Neural progenitor cell (in vitro differentiated cells): ENCODE data around the gene ATP2A3. TPM values are rescaled to one million over a fixed set of nuclear protein-coding genes. Genes with fewer than 3 reads are reported as not detected.

ENCODE experiments used
- DNase-seq: peaks from one replicate; pipeline ENCODE4 v3.0.0-alpha.2; 2016; ENCODE audit warnings: low spot score
- H2AFZ ChIP-seq: fragments of 200-600 bp; sonication (generic); replicated peaks from 2 replicates; pipeline ENCODE4 v1.6.1; 2016; ENCODE audit warnings: antibody characterized with exemption
- H3F3A ChIP-seq: fragments of 200-600 bp; sonication (generic); 2 replicates; pipeline ENCODE4 v1.6.1; 2016; ENCODE audit warnings: antibody characterized with exemption, low read depth
- H3K27ac ChIP-seq: fragments of 200-600 bp; sonication (generic); 2 replicates; pipeline ENCODE4 v1.5.1; 2016; ENCODE audit warnings: mild to moderate bottlenecking
- H3K27me3 ChIP-seq: fragments of 200-600 bp; sonication (generic); 2 replicates; pipeline ENCODE4 v1.6.1; 2016; ENCODE audit warnings: mild to moderate bottlenecking, moderate library complexity
- H3K36me3 ChIP-seq: fragments of 200-600 bp; sonication (generic); 2 replicates; pipeline ENCODE4 v1.5.1; 2016
- H3K4me1 ChIP-seq: fragments of 200-600 bp; sonication (generic); 2 replicates; pipeline ENCODE4 v1.6.1; 2016; ENCODE audit warnings: mixed run types
- H3K4me2 ChIP-seq: fragments of 200-600 bp; sonication (generic); 2 replicates; pipeline ENCODE4 v1.6.1; 2016
- H3K4me3 ChIP-seq: fragments of 200-600 bp; sonication (generic); 2 replicates; pipeline ENCODE4 v1.5.1; 2016
- H3K79me2 ChIP-seq: fragments of 200-600 bp; sonication (generic); 2 replicates; pipeline ENCODE4 v1.6.1; 2016; ENCODE audit warnings: low read depth
- H3K9ac ChIP-seq: fragments of 200-600 bp; sonication (generic); 2 replicates; pipeline ENCODE4 v1.6.1; 2016
- H3K9me3 ChIP-seq: fragments of 200-600 bp; sonication (generic); 2 replicates; pipeline ENCODE4 v1.5.1; 2016; ENCODE audit warnings: low read depth
- H4K20me1 ChIP-seq: fragments of 200-600 bp; sonication (generic); 2 replicates; pipeline ENCODE4 v1.6.1; 2016; ENCODE audit warnings: low read depth
- H3K27ac Mint-ChIP-seq: 3 replicates; pipeline ENCODE4 v1.8.0; 2021; ENCODE audit warnings: mixed read lengths
- H3K27me3 Mint-ChIP-seq: 2 replicates; pipeline ENCODE4 v1.8.0; 2022; ENCODE audit warnings: low read depth, mild to moderate bottlenecking, inconsistent platforms, moderate library complexity, mixed read lengths; ENCODE audit not compliant: insufficient read depth
- H3K36me3 Mint-ChIP-seq: 3 replicates; pipeline ENCODE4 v1.8.0; 2021; ENCODE audit warnings: mixed read lengths
- H3K4me1 Mint-ChIP-seq: 3 replicates; pipeline ENCODE4 v1.8.0; 2021; ENCODE audit warnings: mixed read lengths
- H3K4me3 Mint-ChIP-seq: 3 replicates; pipeline ENCODE4 v1.8.0; 2021; ENCODE audit warnings: mild to moderate bottlenecking, moderate library complexity, mixed read lengths
- H3K9me3 Mint-ChIP-seq: 3 replicates; pipeline ENCODE4 v1.8.0; 2020; ENCODE audit warnings: mixed read lengths
- EZH2 ChIP-seq: fragments of 200-600 bp; sonication (generic); IDR thresholded peaks from 2 replicates; pipeline ENCODE4 v1.6.1; 2017; ENCODE audit warnings: antibody characterized with exemption, mild to moderate bottlenecking, moderate library complexity
- EZH2phosphoT487 ChIP-seq: fragments of 200-600 bp; sonication (generic); IDR thresholded peaks from 2 replicates; pipeline ENCODE4 v1.6.1; 2017; ENCODE audit warnings: antibody characterized with exemption
- total RNA-seq: library from RNA; depleted of rRNA; stranded (reverse); fragments of >200 nt; gene quantifications from 2 replicates; pipeline ENCODE4 v1.2.3, GENCODE V29; 2015; ENCODE audit warnings: low replicate concordance
- TF ChIP-seq, protein P1 (sequence below): fragments of 200-600 bp; sonication (generic); IDR thresholded peaks from 2 replicates; pipeline ENCODE4 v1.5.1; 2017; ENCODE audit warnings: antibody characterized with exemption, mild to moderate bottlenecking

The ATP2A3 gene
- total RNA-seq, 1 donor from 2014 or later, result 0.65 TPM

DNA sequence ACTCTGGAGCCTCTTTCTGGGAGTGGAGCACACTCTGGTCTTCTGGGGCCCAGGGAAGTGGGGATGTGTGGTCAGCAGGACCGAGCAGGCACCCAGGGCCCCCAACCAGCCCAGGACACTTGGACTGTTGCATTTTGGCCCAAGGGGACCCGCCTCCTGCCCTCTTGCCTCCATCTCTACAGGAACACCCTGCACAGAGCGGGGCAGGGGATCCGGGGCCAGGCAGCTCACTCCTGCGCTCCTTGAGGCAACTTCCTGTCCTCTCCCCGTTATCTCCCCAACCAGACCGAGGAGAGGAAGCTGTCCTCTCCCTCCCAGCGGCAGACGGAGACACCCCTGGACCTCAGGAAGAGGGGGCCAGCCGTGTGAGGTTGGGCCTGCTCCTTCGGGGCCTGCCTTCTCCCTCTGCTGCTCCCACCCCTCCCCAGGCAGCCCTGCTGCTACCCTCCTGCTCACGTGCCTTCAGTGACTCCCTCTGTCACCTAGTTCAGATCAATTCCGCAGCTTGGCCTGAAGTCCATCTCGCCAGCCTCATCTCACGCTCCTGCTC lies 10.0 kb upstream of the ATP2A3 start:
- Histone ChIP-seq H4K20me1 (no peaks in the 10 kb centered on the region), H3K27me3 (no peaks in the 10 kb centered on the region), H3K4me1 (no peaks in the 10 kb centered on the region), H3K9me3 (no peaks in the 10 kb centered on the region), H2AFZ (no peak overlapping the region), H3K79me2 (no peaks in the 10 kb centered on the region), H3K36me3 (no peaks in the 10 kb centered on the region), H3K4me2 (no peak overlapping the region), H3K27ac (no peak overlapping the region), H3K4me3 (no peak overlapping the region), H3F3A (no peaks in the 10 kb centered on the region), H3K9ac (no peak overlapping the region)
- no peak for DNase-seq
- Mint-ChIP-seq H3K27ac (no peak overlapping the region), H3K4me3 (no peak overlapping the region), H3K4me1 (peaks cover 12% of the 10 kb centered on the region), H3K27me3 (peaks cover 8% of the 10 kb centered on the region), H3K9me3 (peaks cover 8% of the 10 kb centered on the region), H3K36me3 (no peaks in the 10 kb centered on the region)
- TF ChIP-seq, protein P1, sequence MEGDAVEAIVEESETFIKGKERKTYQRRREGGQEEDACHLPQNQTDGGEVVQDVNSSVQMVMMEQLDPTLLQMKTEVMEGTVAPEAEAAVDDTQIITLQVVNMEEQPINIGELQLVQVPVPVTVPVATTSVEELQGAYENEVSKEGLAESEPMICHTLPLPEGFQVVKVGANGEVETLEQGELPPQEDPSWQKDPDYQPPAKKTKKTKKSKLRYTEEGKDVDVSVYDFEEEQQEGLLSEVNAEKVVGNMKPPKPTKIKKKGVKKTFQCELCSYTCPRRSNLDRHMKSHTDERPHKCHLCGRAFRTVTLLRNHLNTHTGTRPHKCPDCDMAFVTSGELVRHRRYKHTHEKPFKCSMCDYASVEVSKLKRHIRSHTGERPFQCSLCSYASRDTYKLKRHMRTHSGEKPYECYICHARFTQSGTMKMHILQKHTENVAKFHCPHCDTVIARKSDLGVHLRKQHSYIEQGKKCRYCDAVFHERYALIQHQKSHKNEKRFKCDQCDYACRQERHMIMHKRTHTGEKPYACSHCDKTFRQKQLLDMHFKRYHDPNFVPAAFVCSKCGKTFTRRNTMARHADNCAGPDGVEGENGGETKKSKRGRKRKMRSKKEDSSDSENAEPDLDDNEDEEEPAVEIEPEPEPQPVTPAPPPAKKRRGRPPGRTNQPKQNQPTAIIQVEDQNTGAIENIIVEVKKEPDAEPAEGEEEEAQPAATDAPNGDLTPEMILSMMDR, result no peak
- TF ChIP-seq EZH2 (no peak), EZH2phosphoT487 (no peak)

DNA sequence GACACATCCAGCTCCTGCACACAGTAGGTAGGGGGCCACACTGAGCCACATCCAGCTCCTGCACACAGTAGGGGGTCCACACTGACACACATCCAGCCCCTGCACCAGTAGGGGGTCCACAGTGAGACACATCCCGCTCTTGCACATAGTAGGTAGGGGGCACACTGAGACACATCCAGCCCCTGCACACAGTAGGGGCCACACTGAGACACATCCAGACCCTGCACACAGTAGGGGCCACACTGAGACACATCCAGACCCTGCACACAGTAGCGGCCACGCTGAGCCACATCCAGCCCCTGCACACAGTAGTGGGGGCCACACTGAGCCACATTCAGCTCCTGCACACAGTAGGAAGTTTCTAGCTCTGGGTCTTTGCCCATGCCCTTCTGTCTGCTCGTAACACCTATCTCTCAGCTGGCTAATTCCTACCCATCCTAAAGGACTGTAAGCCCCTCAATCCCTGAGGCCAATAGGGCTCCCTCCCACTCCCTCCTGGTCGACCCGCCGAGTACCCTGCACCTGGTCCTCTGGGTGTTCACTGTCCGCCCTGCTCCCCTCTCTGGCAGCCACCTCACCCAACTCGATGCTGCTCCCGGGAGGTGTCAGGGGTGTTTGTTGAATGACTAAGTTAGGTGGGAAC lies 9.4 kb upstream of the ATP2A3 start:
- no peaks in the 10 kb centered on the region for H3K9me3 ChIP-seq
- H3K4me3 Mint-ChIP-seq, result no peak overlapping the region
- no peak overlapping the region for H3K27ac Mint-ChIP-seq
- no peak overlapping the region for H2AFZ ChIP-seq
- H3K27me3 Mint-ChIP-seq, result peaks cover 8% of the 10 kb centered on the region
- no peaks in the 10 kb centered on the region for H3K79me2 ChIP-seq
- H3K27me3 ChIP-seq, result no peaks in the 10 kb centered on the region
- H3K27ac ChIP-seq, result no peak overlapping the region
- DNase-seq, result no peak
- TF ChIP-seq EZH2phosphoT487, result no peak
- no peak for TF ChIP-seq EZH2
- TF ChIP-seq, protein P1, result no peak
- peaks cover 12% of the 10 kb centered on the region for H3K4me1 Mint-ChIP-seq
- no peak overlapping the region for H3K4me3 ChIP-seq
- H3K36me3 Mint-ChIP-seq, result no peaks in the 10 kb centered on the region
- H4K20me1 ChIP-seq, result no peaks in the 10 kb centered on the region
- no peak overlapping the region for H3K4me2 ChIP-seq
- peaks cover 8% of the 10 kb centered on the region for H3K9me3 Mint-ChIP-seq
- no peaks in the 10 kb centered on the region for H3K4me1 ChIP-seq
- no peak overlapping the region for H3K9ac ChIP-seq
- H3F3A ChIP-seq, result no peaks in the 10 kb centered on the region
- H3K36me3 ChIP-seq, result no peaks in the 10 kb centered on the region

DNA sequence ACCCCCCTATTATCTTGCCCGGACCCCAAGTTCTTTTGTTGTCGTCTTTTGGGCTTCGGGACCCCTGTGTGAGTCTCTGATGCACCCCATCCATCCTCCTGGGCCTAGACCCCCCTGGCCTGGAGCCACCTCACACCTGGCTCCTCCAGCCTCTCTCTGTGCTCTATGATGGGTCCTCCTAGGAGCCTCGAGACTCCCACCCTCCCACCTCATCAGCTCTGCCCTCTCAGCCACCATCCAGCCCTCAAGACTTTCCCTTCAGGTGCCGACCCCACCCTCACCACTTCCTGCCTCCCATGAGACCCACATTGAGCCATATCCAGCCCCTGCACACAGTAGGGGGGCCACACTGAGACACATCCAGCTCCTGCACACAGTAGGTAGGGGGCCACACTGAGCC lies 8.7 kb upstream of the ATP2A3 start:
- Histone ChIP-seq H3K27ac (no peak overlapping the region), H3K9ac (no peak overlapping the region), H3K4me1 (no peaks in the 10 kb centered on the region), H3K36me3 (no peaks in the 10 kb centered on the region), H4K20me1 (no peaks in the 10 kb centered on the region), H3K4me2 (no peak overlapping the region), H3K27me3 (no peaks in the 10 kb centered on the region), H2AFZ (no peak overlapping the region), H3K79me2 (no peaks in the 10 kb centered on the region), H3K9me3 (no peaks in the 10 kb centered on the region), H3F3A (no peaks in the 10 kb centered on the region), H3K4me3 (no peak overlapping the region)
- TF ChIP-seq, protein P1, result no peak
- TF ChIP-seq EZH2 (no peak), EZH2phosphoT487 (no peak)
- DNase-seq, result no peak
- H3K27me3 Mint-ChIP-seq, result peaks cover 8% of the 10 kb centered on the region
- H3K36me3 Mint-ChIP-seq, result no peaks in the 10 kb centered on the region
- peak overlapping the region; percentile 42 for H3K27ac Mint-ChIP-seq
- H3K9me3 Mint-ChIP-seq, result peaks cover 8% of the 10 kb centered on the region
- H3K4me3 Mint-ChIP-seq, result peak overlapping the region; percentile 21
- H3K4me1 Mint-ChIP-seq, result peaks cover 12% of the 10 kb centered on the region
